Neural progenitor cell (in vitro differentiated cells): Measurements from ENCODE around the gene CLIC5. TPM values are rescaled to one million over a fixed set of nuclear protein-coding genes. Genes with fewer than 3 reads are reported as not detected.

Experiments used
- DNase-seq: peaks from one replicate; pipeline ENCODE4 v3.0.0-alpha.2; 2016; ENCODE audit warnings: low spot score
- H2AFZ ChIP-seq: fragments of 200-600 bp; sonication (generic); replicated peaks from 2 replicates; pipeline ENCODE4 v1.6.1; 2016; ENCODE audit warnings: antibody characterized with exemption
- H3F3A ChIP-seq: fragments of 200-600 bp; sonication (generic); 2 replicates; pipeline ENCODE4 v1.6.1; 2016; ENCODE audit warnings: antibody characterized with exemption, low read depth
- H3K27ac ChIP-seq: fragments of 200-600 bp; sonication (generic); 2 replicates; pipeline ENCODE4 v1.5.1; 2016; ENCODE audit warnings: mild to moderate bottlenecking
- H3K27me3 ChIP-seq: fragments of 200-600 bp; sonication (generic); 2 replicates; pipeline ENCODE4 v1.6.1; 2016; ENCODE audit warnings: mild to moderate bottlenecking, moderate library complexity
- H3K36me3 ChIP-seq: fragments of 200-600 bp; sonication (generic); 2 replicates; pipeline ENCODE4 v1.5.1; 2016
- H3K4me1 ChIP-seq: fragments of 200-600 bp; sonication (generic); 2 replicates; pipeline ENCODE4 v1.6.1; 2016; ENCODE audit warnings: mixed run types
- H3K4me2 ChIP-seq: fragments of 200-600 bp; sonication (generic); 2 replicates; pipeline ENCODE4 v1.6.1; 2016
- H3K4me3 ChIP-seq: fragments of 200-600 bp; sonication (generic); 2 replicates; pipeline ENCODE4 v1.5.1; 2016
- H3K79me2 ChIP-seq: fragments of 200-600 bp; sonication (generic); 2 replicates; pipeline ENCODE4 v1.6.1; 2016; ENCODE audit warnings: low read depth
- H3K9ac ChIP-seq: fragments of 200-600 bp; sonication (generic); 2 replicates; pipeline ENCODE4 v1.6.1; 2016
- H3K9me3 ChIP-seq: fragments of 200-600 bp; sonication (generic); 2 replicates; pipeline ENCODE4 v1.5.1; 2016; ENCODE audit warnings: low read depth
- H4K20me1 ChIP-seq: fragments of 200-600 bp; sonication (generic); 2 replicates; pipeline ENCODE4 v1.6.1; 2016; ENCODE audit warnings: low read depth
- H3K27ac Mint-ChIP-seq: 3 replicates; pipeline ENCODE4 v1.8.0; 2021; ENCODE audit warnings: mixed read lengths
- H3K27me3 Mint-ChIP-seq: 2 replicates; pipeline ENCODE4 v1.8.0; 2022; ENCODE audit warnings: low read depth, mild to moderate bottlenecking, inconsistent platforms, moderate library complexity, mixed read lengths; ENCODE audit not compliant: insufficient read depth
- H3K36me3 Mint-ChIP-seq: 3 replicates; pipeline ENCODE4 v1.8.0; 2021; ENCODE audit warnings: mixed read lengths
- H3K4me1 Mint-ChIP-seq: 3 replicates; pipeline ENCODE4 v1.8.0; 2021; ENCODE audit warnings: mixed read lengths
- H3K4me3 Mint-ChIP-seq: 3 replicates; pipeline ENCODE4 v1.8.0; 2021; ENCODE audit warnings: mild to moderate bottlenecking, moderate library complexity, mixed read lengths
- H3K9me3 Mint-ChIP-seq: 3 replicates; pipeline ENCODE4 v1.8.0; 2020; ENCODE audit warnings: mixed read lengths
- CTCF ChIP-seq: fragments of 200-600 bp; sonication (generic); IDR thresholded peaks from 2 replicates; pipeline ENCODE4 v1.5.1; 2017; ENCODE audit warnings: antibody characterized with exemption, mild to moderate bottlenecking
- EZH2 ChIP-seq: fragments of 200-600 bp; sonication (generic); IDR thresholded peaks from 2 replicates; pipeline ENCODE4 v1.6.1; 2017; ENCODE audit warnings: antibody characterized with exemption, mild to moderate bottlenecking, moderate library complexity
- EZH2phosphoT487 ChIP-seq: fragments of 200-600 bp; sonication (generic); IDR thresholded peaks from 2 replicates; pipeline ENCODE4 v1.6.1; 2017; ENCODE audit warnings: antibody characterized with exemption
- total RNA-seq: library from RNA; depleted of rRNA; stranded (reverse); fragments of >200 nt; gene quantifications from 2 replicates; pipeline ENCODE4 v1.2.3, GENCODE V29; 2015; ENCODE audit warnings: low replicate concordance

CLIC5 gene
- total RNA-seq, 1 donor from 2014 or later: not detected

- no peak overlapping the region for H3K27ac Mint-ChIP-seq
- Histone ChIP-seq H3K79me2 (no peaks in the 10 kb centered on the region), H3K4me2 (no peak overlapping the region), H3K9ac (no peak overlapping the region), H3K27me3 (no peaks in the 10 kb centered on the region), H3K4me3 (no peak overlapping the region), H2AFZ (no peak overlapping the region), H3K36me3 (no peaks in the 10 kb centered on the region), H3K4me1 (peaks cover 7% of the 10 kb centered on the region), H3F3A (no peaks in the 10 kb centered on the region), H4K20me1 (no peaks in the 10 kb centered on the region), H3K9me3 (no peaks in the 10 kb centered on the region), H3K27ac (no peak overlapping the region)
- H3K36me3 Mint-ChIP-seq: no peaks in the 10 kb centered on the region
- DNase-seq: peak; percentile 9
- TF ChIP-seq EZH2phosphoT487: no peak
- no peak for TF ChIP-seq EZH2
- peak; percentile 45 for TF ChIP-seq CTCF
- H3K27me3 Mint-ChIP-seq: no peaks in the 10 kb centered on the region
- no peak overlapping the region for H3K4me3 Mint-ChIP-seq
- H3K9me3 Mint-ChIP-seq: no peaks in the 10 kb centered on the region
- H3K4me1 Mint-ChIP-seq: no peaks in the 10 kb centered on the region
Measured at GRCh38 chr6:45991189-45991588, 24.5 kb downstream of the CLIC5 start.

GRCh38 chr6:45990162-45990561, 25.5 kb downstream of the CLIC5 start:
- Histone ChIP-seq H3K36me3 (no peaks in the 10 kb centered on the region), H3K27ac (no peak overlapping the region), H3K79me2 (no peaks in the 10 kb centered on the region), H3F3A (no peaks in the 10 kb centered on the region), H2AFZ (no peak overlapping the region), H3K4me2 (no peak overlapping the region), H3K4me1 (peaks cover 7% of the 10 kb centered on the region), H3K27me3 (no peaks in the 10 kb centered on the region), H3K4me3 (no peak overlapping the region), H3K9me3 (no peaks in the 10 kb centered on the region), H3K9ac (no peak overlapping the region), H4K20me1 (no peaks in the 10 kb centered on the region)
- Mint-ChIP-seq H3K9me3 (no peaks in the 10 kb centered on the region), H3K27ac (no peak overlapping the region), H3K36me3 (no peaks in the 10 kb centered on the region), H3K27me3 (no peaks in the 10 kb centered on the region), H3K4me3 (no peak overlapping the region), H3K4me1 (no peaks in the 10 kb centered on the region)
- no peak for TF ChIP-seq CTCF
- TF ChIP-seq EZH2: no peak
- TF ChIP-seq EZH2phosphoT487: no peak
- no peak for DNase-seq

- DNase-seq: peak; percentile 30
- no peak overlapping the region for H3K27ac Mint-ChIP-seq
Measured at GRCh38 chr6:45988635-45989034, 27.0 kb downstream of the CLIC5 start.

More at GRCh38 chr6:45988635-45989034, 27.0 kb downstream of the CLIC5 start:
- Histone ChIP-seq H3K4me1 (peaks cover 7% of the 10 kb centered on the region), H3K9me3 (no peaks in the 10 kb centered on the region), H4K20me1 (no peaks in the 10 kb centered on the region), H3K27ac (no peak overlapping the region), H3K36me3 (no peaks in the 10 kb centered on the region), H2AFZ (peak overlapping the region; percentile 82), H3F3A (no peaks in the 10 kb centered on the region), H3K79me2 (no peaks in the 10 kb centered on the region), H3K9ac (no peak overlapping the region), H3K27me3 (no peaks in the 10 kb centered on the region), H3K4me2 (no peak overlapping the region), H3K4me3 (no peak overlapping the region)
- TF ChIP-seq EZH2: no peak
- no peak for TF ChIP-seq EZH2phosphoT487
- no peak for TF ChIP-seq CTCF
- no peaks in the 10 kb centered on the region for H3K27me3 Mint-ChIP-seq
- H3K36me3 Mint-ChIP-seq: no peaks in the 10 kb centered on the region
- no peak overlapping the region for H3K4me3 Mint-ChIP-seq
- H3K4me1 Mint-ChIP-seq: no peaks in the 10 kb centered on the region
- no peaks in the 10 kb centered on the region for H3K9me3 Mint-ChIP-seq
